ENCODE data around the gene KASH5. TPM values are rescaled to one million over a fixed set of nuclear protein-coding genes. Genes with fewer than 3 reads are reported as not detected.
"Not testable (repeated sequence)": the region's sequence is repeated elsewhere in the genome, so short reads cannot be mapped to it uniquely, and the experiment has no call there.

The KASH5 gene
- total and polyA plus RNA-seq, 4 experiments from 2014 or later = 0.23 to 0.69 TPM; not detected in 2

- no peaks in the 10 kb centered on the region for H3K27me3 Mint-ChIP-seq
- Histone ChIP-seq H3K36me3 (ENCODE audit: insufficient read depth, low read length) (peaks cover 7% of the 10 kb centered on the region), H3K27ac (ENCODE audit: low read depth, low read length) (peak overlapping the region; percentile 91), H3K4me3 (ENCODE audit: low read length in 2 of 2) (peak overlapping the region; percentile 73 to 96), H3K9me3 (ENCODE audit: control insufficient read depth in 1 of 2, low read length in 2 of 2) (no peaks in the 10 kb centered on the region), H3K4me1 (ENCODE audit: insufficient read depth, low read length) (peaks cover 50% of the 10 kb centered on the region), H3K27me3 (ENCODE audit: insufficient read depth, low read length) (no peaks in the 10 kb centered on the region)
- peak overlapping the region; percentile 96 to 100 (median 100) for H3K27ac Mint-ChIP-seq
- H3K4me1 Mint-ChIP-seq = peaks cover 26 to 75% (median 44%) of the 10 kb centered on the region in 4 donors
- H3K36me3 Mint-ChIP-seq = peaks cover 24 to 28% of the 10 kb centered on the region in 2 donors
- DNase-seq = no peak
- POLR2A ChIA-PET (ENCODE audit: partially characterized antibody) = interaction anchor here (0.9 to 5.7 kb wide), 16 partner anchors 9 to 360 kb away, joined by 3 to 222 read pairs (median 5); partner anchors contain the start of genes FLT3LG, FUZ, NOSIP and PRMT1
- H3K9me3 Mint-ChIP-seq = peaks cover 0 to 2% (median 0%) of the 10 kb centered on the region in 8 donors
- intact Hi-C loops (cut with micrococcal nuclease) = loop anchor here (1.0 to 5.0 kb wide), 6 partner anchors 16 to 336 kb away; partner anchors contain the start of genes C19orf73, FLT3LG, PPFIA3 and RPL13A
- CTCF ChIA-PET (ENCODE audit: partially characterized antibody) = interaction anchor here (0.7 to 15.5 kb wide), 7 partner anchors 9 to 222 kb away, joined by 3 to 227 read pairs (median 5); partner anchors contain the start of gene FLT3LG
- peak overlapping the region; percentile 93 to 100 (median 98) for H3K4me3 Mint-ChIP-seq
These were observed 65.8 kb downstream of the KASH5 start for GRCh38 chr19:49453757-49454240.

- Histone ChIP-seq H3K4me3 (ENCODE audit: low read length in 2 of 2) (no peak overlapping the region), H3K4me1 (ENCODE audit: insufficient read depth, low read length) (peaks cover 46% of the 10 kb centered on the region), H3K27ac (ENCODE audit: low read depth, low read length) (no peak overlapping the region), H3K27me3 (ENCODE audit: insufficient read depth, low read length) (no peaks in the 10 kb centered on the region), H3K36me3 (ENCODE audit: insufficient read depth, low read length) (peaks cover 12% of the 10 kb centered on the region), H3K9me3 (ENCODE audit: control insufficient read depth in 1 of 2, low read length in 2 of 2) (no peaks in the 10 kb centered on the region)
- no peaks in the 10 kb centered on the region for H3K27me3 Mint-ChIP-seq
- ChIA-PET CTCF (ENCODE audit: partially characterized antibody) (interaction anchor here (1.2 to 15.5 kb wide), 3 partner anchors 10 to 91 kb away, joined by 3 to 227 read pairs (median 3); partner anchors contain the start of gene FLT3LG), POLR2A (ENCODE audit: partially characterized antibody) (interaction anchor here (1.4 to 5.1 kb wide), 2 partner anchors 14 to 17 kb away, joined by 5 to 34 read pairs; no protein-coding TSS in a partner anchor)
- H3K4me3 Mint-ChIP-seq = peak overlapping the region in 1 of 8 donors; percentile 49
- H3K36me3 Mint-ChIP-seq = peaks cover 19 to 31% of the 10 kb centered on the region in 2 donors
- intact Hi-C loops (cut with micrococcal nuclease) = no loop called here
- no peak for DNase-seq
- H3K27ac Mint-ChIP-seq = peak overlapping the region in 5 of 7 donors; percentile 22 to 73 (median 60)
- H3K4me1 Mint-ChIP-seq = peaks cover 19 to 62% (median 38%) of the 10 kb centered on the region in 4 donors
- no peaks in the 10 kb centered on the region for H3K9me3 Mint-ChIP-seq
These were observed 67.7 kb downstream of the KASH5 start for GRCh38 chr19:49455773-49456172.

- Histone ChIP-seq H3K36me3 (ENCODE audit: insufficient read depth, low read length) (peaks cover 12% of the 10 kb centered on the region), H3K4me1 (ENCODE audit: insufficient read depth, low read length) (peaks cover 43% of the 10 kb centered on the region), H3K4me3 (ENCODE audit: low read length in 2 of 2) (no peak overlapping the region), H3K27ac (ENCODE audit: low read depth, low read length) (no peak overlapping the region), H3K9me3 (ENCODE audit: control insufficient read depth in 1 of 2, low read length in 2 of 2) (no peaks in the 10 kb centered on the region), H3K27me3 (ENCODE audit: insufficient read depth, low read length) (no peaks in the 10 kb centered on the region)
- Mint-ChIP-seq H3K36me3 (peaks cover 19 to 30% of the 10 kb centered on the region in 2 donors), H3K27me3 (no peaks in the 10 kb centered on the region), H3K9me3 (no peaks in the 10 kb centered on the region), H3K4me1 (peaks cover 19 to 57% (median 36%) of the 10 kb centered on the region in 4 donors), H3K27ac (peak overlapping the region in 6 of 7 donors; percentile 15 to 77 (median 46)), H3K4me3 (peak overlapping the region in 1 of 8 donors; percentile 49)
- ChIA-PET POLR2A (ENCODE audit: partially characterized antibody) (interaction anchor here (1.4 to 5.1 kb wide), 2 partner anchors 13 to 17 kb away, joined by 5 to 34 read pairs; no protein-coding TSS in a partner anchor), CTCF (ENCODE audit: partially characterized antibody) (interaction anchor here (1.2 to 15.5 kb wide), 3 partner anchors 11 to 90 kb away, joined by 3 to 227 read pairs (median 3); partner anchors contain the start of gene FLT3LG)
- DNase-seq = no peak
- intact Hi-C loops (cut with micrococcal nuclease) = no loop called here
These were observed 68.3 kb downstream of the KASH5 start for GRCh38 chr19:49456326-49456725.

GRCh38 chr19:49458567-49458903 is 70.5 kb downstream of the KASH5 start:
- peak overlapping the region; percentile 33 for H3K27ac ChIP-seq (ENCODE audit: low read depth, low read length)

GRCh38 chr19:49459388-49459787 is 71.3 kb downstream of the KASH5 start:
- Mint-ChIP-seq H3K36me3 (peaks cover 15 to 17% of the 10 kb centered on the region in 2 donors), H3K4me3 (no peak overlapping the region), H3K9me3 (no peaks in the 10 kb centered on the region), H3K27ac (peak overlapping the region in 2 of 7 donors; percentile 52 to 78), H3K27me3 (no peaks in the 10 kb centered on the region), H3K4me1 (peaks cover 7 to 30% (median 15%) of the 10 kb centered on the region in 4 donors)
- intact Hi-C loops (cut with micrococcal nuclease) = no loop called here
- POLR2A ChIA-PET (ENCODE audit: partially characterized antibody) = interaction anchor here (5.1 kb wide), 1 partner anchor 10 kb away, joined by 34 read pairs; no protein-coding TSS in a partner anchor
- DNase-seq = no peak
- no peak overlapping the region for H3K27ac ChIP-seq (ENCODE audit: low read depth, low read length)
- H3K9me3 ChIP-seq (ENCODE audit: control insufficient read depth in 1 of 2, low read length in 2 of 2) = no peaks in the 10 kb centered on the region
- peaks cover 16% of the 10 kb centered on the region for H3K36me3 ChIP-seq (ENCODE audit: insufficient read depth, low read length)
- peaks cover 21% of the 10 kb centered on the region for H3K4me1 ChIP-seq (ENCODE audit: insufficient read depth, low read length)
- H3K4me3 ChIP-seq (ENCODE audit: low read length in 2 of 2) = no peak overlapping the region
- no peaks in the 10 kb centered on the region for H3K27me3 ChIP-seq (ENCODE audit: insufficient read depth, low read length)
- CTCF ChIA-PET (ENCODE audit: partially characterized antibody) = interaction anchor here (1.5 to 2.8 kb wide), 3 partner anchors 10 to 14 kb away, joined by 4 to 20 read pairs (median 8); partner anchors contain the start of gene FLT3LG

More at GRCh38 chr19:49458567-49458903, 70.5 kb downstream of the KASH5 start:
- Mint-ChIP-seq H3K9me3 (no peaks in the 10 kb centered on the region), H3K36me3 (peaks cover 15 to 18% of the 10 kb centered on the region in 2 donors), H3K27ac (peak overlapping the region; percentile 60 to 85 (median 78)), H3K4me3 (peak overlapping the region in 1 of 8 donors; percentile 41), H3K4me1 (peaks cover 9 to 38% (median 20%) of the 10 kb centered on the region in 4 donors), H3K27me3 (no peaks in the 10 kb centered on the region)
- Histone ChIP-seq H3K4me3 (ENCODE audit: low read length in 2 of 2) (no peak overlapping the region), H3K4me1 (ENCODE audit: insufficient read depth, low read length) (peaks cover 29% of the 10 kb centered on the region), H3K36me3 (ENCODE audit: insufficient read depth, low read length) (peaks cover 12% of the 10 kb centered on the region), H3K27me3 (ENCODE audit: insufficient read depth, low read length) (no peaks in the 10 kb centered on the region), H3K9me3 (ENCODE audit: control insufficient read depth in 1 of 2, low read length in 2 of 2) (no peaks in the 10 kb centered on the region)
- intact Hi-C loops (cut with micrococcal nuclease) = no loop called here
- POLR2A ChIA-PET (ENCODE audit: partially characterized antibody) = interaction anchor here (0.8 to 5.1 kb wide), 6 partner anchors 8 to 17 kb away, joined by 3 to 34 read pairs (median 5); no protein-coding TSS in a partner anchor
- CTCF ChIA-PET (ENCODE audit: partially characterized antibody) = interaction anchor here (1.1 to 2.8 kb wide), 3 partner anchors 11 to 20 kb away, joined by 3 to 20 read pairs (median 8); partner anchors contain the start of gene FLT3LG
- no peak for DNase-seq

GRCh38 chr19:49461130-49461529 is 73.1 kb downstream of the KASH5 start:
- CTCF ChIA-PET (ENCODE audit: partially characterized antibody) = interaction anchor here (1.3 kb wide), 1 partner anchor 9 kb away, joined by 4 read pairs; no protein-coding TSS in a partner anchor

GRCh38 chr19:49461656-49462055 is 73.6 kb downstream of the KASH5 start:
- peaks cover 29% of the 10 kb centered on the region for H3K36me3 ChIP-seq (ENCODE audit: insufficient read depth, low read length)
- intact Hi-C loops (cut with micrococcal nuclease) = no loop called here
- Mint-ChIP-seq H3K36me3 (peaks cover 7 to 21% of the 10 kb centered on the region in 2 donors), H3K4me3 (no peak overlapping the region), H3K9me3 (no peaks in the 10 kb centered on the region), H3K27me3 (no peaks in the 10 kb centered on the region), H3K27ac (no peak overlapping the region), H3K4me1 (peaks cover 5 to 20% (median 12%) of the 10 kb centered on the region in 4 donors)
- no peak overlapping the region for H3K27ac ChIP-seq (ENCODE audit: low read depth, low read length)
- H3K27me3 ChIP-seq (ENCODE audit: insufficient read depth, low read length) = no peaks in the 10 kb centered on the region
- H3K4me3 ChIP-seq (ENCODE audit: low read length in 2 of 2) = no peak overlapping the region
- H3K9me3 ChIP-seq (ENCODE audit: control insufficient read depth in 1 of 2, low read length in 2 of 2) = no peaks in the 10 kb centered on the region
- H3K4me1 ChIP-seq (ENCODE audit: insufficient read depth, low read length) = peaks cover 22% of the 10 kb centered on the region
- ChIA-PET CTCF (ENCODE audit: partially characterized antibody) (interaction anchor here (1.3 kb wide), 1 partner anchor 9 kb away, joined by 4 read pairs; no protein-coding TSS in a partner anchor), POLR2A (ENCODE audit: partially characterized antibody) (no interaction called here)
- no peak for DNase-seq

More at GRCh38 chr19:49461130-49461529, 73.1 kb downstream of the KASH5 start:
- Histone ChIP-seq H3K36me3 (ENCODE audit: insufficient read depth, low read length) (peaks cover 29% of the 10 kb centered on the region), H3K4me1 (ENCODE audit: insufficient read depth, low read length) (peaks cover 21% of the 10 kb centered on the region)
- H3K4me3 ChIP-seq (ENCODE audit: low read length in 2 of 2); H3K27me3 Mint-ChIP-seq; H3K27ac Mint-ChIP-seq; H3K27me3 ChIP-seq (ENCODE audit: insufficient read depth, low read length); H3K4me3 Mint-ChIP-seq; DNase-seq; POLR2A ChIA-PET (ENCODE audit: partially characterized antibody); H3K9me3 ChIP-seq (ENCODE audit: control insufficient read depth in 1 of 2, low read length in 2 of 2); H3K27ac ChIP-seq (ENCODE audit: low read depth, low read length); H3K9me3 Mint-ChIP-seq; intact Hi-C loops (cut with micrococcal nuclease): not testable (repeated sequence)
- peaks cover 5 to 22% (median 14%) of the 10 kb centered on the region in 4 donors for H3K4me1 Mint-ChIP-seq
- peaks cover 10 to 21% of the 10 kb centered on the region in 2 donors for H3K36me3 Mint-ChIP-seq

Data from CD4-positive, alpha-beta memory T cell (primary cell).